Testis (tissue), 3 donors: ENCODE measurements around the gene RNF126. TPM values are rescaled to one million over a fixed set of nuclear protein-coding genes. Genes with fewer than 3 reads are reported as not detected.
"Not testable (repeated sequence)": the region's sequence is repeated elsewhere in the genome, so short reads cannot be mapped to it uniquely, and the experiment has no call there.

Experiments
- DNase-seq: peaks from one replicate; pipeline ENCODE4 v3.0.0-alpha.2; 2019
- H3K27ac ChIP-seq, 2 donors: fragments of 200-600 bp; sonication (generic); one replicate each; pipeline ENCODE4 v1.5.1; 2019
- H3K27me3 ChIP-seq: fragments of 200-600 bp; sonication (generic); one replicate; pipeline ENCODE4 v1.5.1; 2019
- H3K36me3 ChIP-seq: fragments of 200-600 bp; sonication (generic); one replicate; pipeline ENCODE4 v1.5.1; 2017; ENCODE audit warnings: low read depth; ENCODE audit errors: missing control alignments
- H3K4me1 ChIP-seq: fragments of 200-600 bp; sonication (generic); one replicate; pipeline ENCODE4 v1.5.1; 2019
- H3K4me3 ChIP-seq, 2 donors: fragments of 200-600 bp; sonication (generic); one replicate each; pipeline ENCODE4 v1.5.1; 2017 to 2019
- H3K9me3 ChIP-seq: fragments of 200-600 bp; sonication (generic); one replicate; pipeline ENCODE4 v1.5.1; 2017
- POLR2A ChIP-seq: fragments of 450-650 bp; IDR thresholded peaks from one replicate; pipeline ENCODE4 v1.6.1; 2017; ENCODE audit warnings: antibody characterized with exemption, mild to moderate bottlenecking, moderate library complexity
- WGBS, 2 donors: methylation state at CpG; one replicate each; pipeline ENCODE4 v1.1.5; 2018; 5-methylcytosine and 5-hydroxymethylcytosine counted together
- intact Hi-C: fragments of 100-400 bp; cut with DNase I; formaldehyde crosslinking; loops from one replicate; pipeline ENCODE4 v1.15.1; 2023; ENCODE audit warnings: low total_unique reads
- polyA plus RNA-seq: library from polyadenylated mRNA; stranded (reverse); fragments of 350-450 nt; fragmentation: Illumina TruSeq; extraction: RNeasy Lipid Tissue Mini Kit (QIAGEN cat#74804); gene quantifications from one replicate; pipeline ENCODE4 v1.2.3, GENCODE V29; 2014; ENCODE audit warnings: low read depth, low replicate concordance; ENCODE audit not compliant: insufficient read depth
- total RNA-seq, 2 donors: library from RNA; depleted of rRNA; stranded (reverse); fragments of >200 nt; gene quantifications; one replicate each; pipeline ENCODE4 v1.2.3, GENCODE V29; 2016
- TF ChIP-seq, protein P1 (sequence below), 3 experiments: fragments of 450-650 bp in 2 of 3; fragments of 200-600 bp in 1 of 3; sonication (generic) in 1 of 3; IDR thresholded peaks; one replicate each; pipeline ENCODE4 v1.5.1; 2016 to 2019; ENCODE audit warnings: antibody characterized with exemption in 3 of 3, mild to moderate bottlenecking in 2 of 3, moderate library complexity in 1 of 3

Gene RNF126
- total and polyA plus RNA-seq, 3 donors from 2014 or later = 107 to 158 (median 148) TPM

DNA sequence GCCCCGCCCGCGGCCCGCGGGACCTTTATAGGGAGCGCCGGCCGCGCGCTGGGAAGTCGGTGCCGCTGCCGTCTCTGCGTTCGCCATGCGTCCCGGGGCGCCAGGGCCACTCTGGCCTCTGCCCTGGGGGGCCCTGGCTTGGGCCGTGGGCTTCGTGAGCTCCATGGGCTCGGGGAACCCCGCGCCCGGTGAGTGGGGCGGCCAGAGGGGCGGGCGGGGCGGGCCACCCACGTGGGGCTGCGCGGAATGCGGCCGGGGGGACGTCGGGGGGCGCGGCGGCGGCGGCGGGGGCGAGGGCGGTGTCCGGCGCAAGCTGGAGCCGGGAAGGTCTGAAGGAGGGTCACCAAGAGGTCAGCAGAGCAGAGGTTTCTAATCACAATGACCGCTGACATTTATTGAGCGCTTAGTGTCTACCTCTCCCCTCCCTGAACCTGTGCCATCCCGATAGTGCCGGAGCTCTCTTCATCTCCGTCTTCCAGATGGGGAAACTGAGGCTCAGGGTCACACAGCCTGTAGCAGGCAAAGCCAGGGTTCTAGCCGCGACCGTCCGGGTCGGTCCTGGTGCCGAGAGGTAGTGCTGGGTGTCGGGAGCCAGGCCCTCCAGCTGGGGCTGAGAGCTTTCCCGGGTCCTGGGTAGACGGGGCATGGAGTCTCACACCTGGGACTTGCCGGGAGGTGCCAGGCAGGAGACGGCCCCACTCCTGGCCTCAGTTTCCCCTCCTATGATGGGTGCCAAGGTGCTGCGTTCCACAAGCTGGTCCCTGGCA lies 13.5 kb upstream of the RNF126 start, which contains the start of gene FSTL3:
TSS of gene FSTL3 (plus strand) at position 54 of the 767 bp plus-strand sequence. CDS start at position 86, 32 bp downstream.
- Histone ChIP-seq H3K27me3 (no peaks in the 10 kb centered on the region), H3K36me3 (no peaks in the 10 kb centered on the region), H3K9me3 (no peaks in the 10 kb centered on the region), H3K4me3 (peak within 1 kb of the TSS; percentile 51 to 52), H3K27ac (peak within 1 kb of the TSS; percentile 69 to 86), H3K4me1 (peaks cover 44% of the 10 kb centered on the region)
- intact Hi-C loops = no loop called here
- WGBS, 2 donors = 2 to 7% methylated on average over 11 to 37 of the region's 63 CpGs
- TF ChIP-seq POLR2A = no peak
- TF ChIP-seq, protein P1, sequence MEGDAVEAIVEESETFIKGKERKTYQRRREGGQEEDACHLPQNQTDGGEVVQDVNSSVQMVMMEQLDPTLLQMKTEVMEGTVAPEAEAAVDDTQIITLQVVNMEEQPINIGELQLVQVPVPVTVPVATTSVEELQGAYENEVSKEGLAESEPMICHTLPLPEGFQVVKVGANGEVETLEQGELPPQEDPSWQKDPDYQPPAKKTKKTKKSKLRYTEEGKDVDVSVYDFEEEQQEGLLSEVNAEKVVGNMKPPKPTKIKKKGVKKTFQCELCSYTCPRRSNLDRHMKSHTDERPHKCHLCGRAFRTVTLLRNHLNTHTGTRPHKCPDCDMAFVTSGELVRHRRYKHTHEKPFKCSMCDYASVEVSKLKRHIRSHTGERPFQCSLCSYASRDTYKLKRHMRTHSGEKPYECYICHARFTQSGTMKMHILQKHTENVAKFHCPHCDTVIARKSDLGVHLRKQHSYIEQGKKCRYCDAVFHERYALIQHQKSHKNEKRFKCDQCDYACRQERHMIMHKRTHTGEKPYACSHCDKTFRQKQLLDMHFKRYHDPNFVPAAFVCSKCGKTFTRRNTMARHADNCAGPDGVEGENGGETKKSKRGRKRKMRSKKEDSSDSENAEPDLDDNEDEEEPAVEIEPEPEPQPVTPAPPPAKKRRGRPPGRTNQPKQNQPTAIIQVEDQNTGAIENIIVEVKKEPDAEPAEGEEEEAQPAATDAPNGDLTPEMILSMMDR (IDR thresholded peaks at IDR 0.05) = no peak
- no peak for DNase-seq

- 4 to 13% methylated on average over 12 to 18 of the region's 31 CpGs for WGBS, 2 donors
- no peaks in the 10 kb centered on the region for H3K36me3 ChIP-seq
- intact Hi-C loops = no loop called here
- H3K9me3 ChIP-seq = no peaks in the 10 kb centered on the region
- peaks cover 44% of the 10 kb centered on the region for H3K4me1 ChIP-seq
- TF ChIP-seq, protein P1 (IDR thresholded peaks at IDR 0.05) = no peak
- no peak for TF ChIP-seq POLR2A
- DNase-seq = no peak
- H3K4me3 ChIP-seq = peak overlapping the region; percentile 51 to 52
- peak overlapping the region in 1 of 2 donors; percentile 86 for H3K27ac ChIP-seq
- no peaks in the 10 kb centered on the region for H3K27me3 ChIP-seq
Measured at GRCh38 chr19:676007-676338, 13.0 kb upstream of the RNF126 start.

DNA sequence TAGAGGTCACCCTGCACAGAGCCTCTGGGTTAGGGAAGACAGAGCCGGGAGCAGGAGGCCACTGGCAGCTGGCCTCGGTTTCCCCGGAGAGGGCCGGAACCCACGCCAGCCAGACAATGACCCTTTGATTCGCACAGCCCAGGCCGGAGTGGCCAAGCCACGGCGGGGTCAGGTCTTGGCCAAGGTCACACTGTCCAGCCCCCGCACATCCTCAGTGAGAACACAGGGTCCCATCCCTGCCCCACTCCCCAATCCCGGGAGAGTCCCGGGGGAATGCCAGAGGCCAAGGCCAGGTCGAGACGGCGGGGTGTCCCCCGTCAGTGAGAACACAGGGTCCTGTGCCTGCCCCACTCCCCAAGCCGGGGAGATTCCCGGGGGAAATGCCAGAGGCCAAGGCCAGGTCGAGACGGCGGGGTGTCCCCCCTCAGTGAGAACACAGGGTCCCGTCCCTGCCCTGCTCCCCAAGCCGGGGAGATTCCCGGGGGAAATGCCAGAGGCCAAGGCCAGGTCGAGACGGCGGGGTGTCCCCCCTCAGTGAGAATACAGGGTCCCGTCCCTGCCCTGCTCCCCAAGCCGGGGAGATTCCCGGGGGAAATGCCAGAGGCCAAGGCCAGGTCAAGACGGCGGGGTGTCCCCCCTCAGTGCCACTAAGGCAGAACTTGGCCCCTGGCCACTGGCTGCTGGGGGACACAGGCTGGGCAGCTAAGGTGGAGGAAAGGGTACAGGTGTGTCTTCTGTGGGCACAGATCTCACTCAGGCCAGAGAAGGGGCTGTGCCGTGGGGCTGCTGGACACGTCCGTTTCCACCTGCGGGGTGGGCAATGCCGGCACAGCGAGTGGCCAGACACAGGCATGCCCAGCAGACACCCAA lies 11.5 kb upstream of the RNF126 start:
- peak overlapping the region; percentile 44 to 86 for H3K27ac ChIP-seq
- no peak overlapping the region for H3K4me3 ChIP-seq
- TF ChIP-seq, protein P1 (IDR thresholded peaks at IDR 0.05) = no peak
- no peak for TF ChIP-seq POLR2A
- H3K4me1 ChIP-seq = peaks cover 43% of the 10 kb centered on the region
- H3K36me3 ChIP-seq = no peaks in the 10 kb centered on the region
- DNase-seq = peak; percentile 62
- intact Hi-C loops = no loop called here
- H3K27me3 ChIP-seq = no peaks in the 10 kb centered on the region
- no peaks in the 10 kb centered on the region for H3K9me3 ChIP-seq
- 27 to 45% methylated on average over 31 to 38 of the region's 38 CpGs for WGBS, 2 donors

DNA sequence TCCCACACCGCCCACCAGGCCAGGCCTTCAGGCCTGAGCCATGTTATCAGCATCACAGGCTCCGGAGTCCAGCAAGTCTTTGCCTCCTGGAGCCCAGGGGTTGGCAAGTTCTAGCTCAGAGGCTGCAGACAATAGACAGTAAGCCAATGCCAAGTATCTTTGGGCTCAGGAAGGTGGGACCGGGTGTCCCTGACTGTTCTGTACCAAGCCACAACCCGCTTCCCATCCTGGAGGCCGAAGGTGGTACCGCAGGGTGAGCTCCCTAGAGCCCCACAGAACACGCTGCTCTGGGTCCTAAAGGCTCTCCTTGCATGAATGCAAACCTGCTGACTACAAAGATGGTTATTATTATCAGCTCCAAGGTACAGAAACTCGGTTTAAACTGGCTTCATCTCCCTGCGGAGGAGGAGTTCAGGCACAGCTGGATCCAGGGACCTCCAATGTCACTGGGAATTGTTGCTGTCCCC lies 7.6 kb upstream of the RNF126 start:
- H3K36me3 ChIP-seq = no peaks in the 10 kb centered on the region
- TF ChIP-seq, protein P1 (IDR thresholded peaks at IDR 0.05) = no peak
- no peak for TF ChIP-seq POLR2A
- no peaks in the 10 kb centered on the region for H3K9me3 ChIP-seq
- H3K27me3 ChIP-seq = no peaks in the 10 kb centered on the region
- H3K27ac ChIP-seq = no peak overlapping the region
- H3K4me1 ChIP-seq = peaks cover 21% of the 10 kb centered on the region
- intact Hi-C loops = no loop called here
- no peak overlapping the region for H3K4me3 ChIP-seq
- DNase-seq = no peak
- WGBS, 2 donors = 67 to 89% methylated on average over 5 to 9 of the region's 9 CpGs

GRCh38 chr19:668675-669434 lies 5.8 kb upstream of the RNF126 start:
- H3K36me3 ChIP-seq, H3K4me3 ChIP-seq, DNase-seq, H3K27ac ChIP-seq, H3K9me3 ChIP-seq, H3K27me3 ChIP-seq, H3K4me1 ChIP-seq: not testable (repeated sequence)
- 67 to 75% methylated on average over 12 of the region's 12 CpGs for WGBS, 2 donors
- intact Hi-C loops = loop anchor here (5.0 kb wide), 1 partner anchor 63 kb away; no protein-coding TSS in a partner anchor

DNA sequence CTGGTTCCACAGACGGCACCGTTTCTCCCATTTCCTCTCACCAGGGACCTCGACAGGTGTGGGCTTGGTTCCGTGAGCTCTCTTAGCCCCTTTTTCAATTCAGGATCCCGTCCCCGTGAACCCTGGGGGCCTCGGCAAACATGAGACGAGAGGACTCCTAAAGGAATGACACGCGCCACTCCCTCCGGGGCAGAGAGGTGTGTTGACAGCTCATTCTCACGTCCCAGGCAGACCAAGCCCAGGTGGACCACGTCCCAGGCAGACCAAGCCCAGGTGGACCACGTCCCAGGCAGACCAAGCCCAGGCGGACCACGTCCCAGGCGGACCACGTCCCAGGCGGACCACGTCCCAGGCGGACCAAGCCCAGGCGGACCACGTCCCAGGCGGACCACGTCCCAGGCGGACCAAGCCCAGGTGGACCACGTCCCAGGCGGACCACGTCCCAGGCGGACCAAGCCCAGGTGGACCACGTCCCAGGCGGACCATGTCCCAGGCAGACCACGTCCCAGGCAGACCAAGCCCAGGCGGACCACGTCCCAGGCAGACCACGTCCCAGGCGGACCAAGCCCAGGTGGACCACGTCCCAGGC lies 4.1 kb upstream of the RNF126 start:
- not testable (repeated sequence) for DNase-seq

More for the DNA sequence above, 4.1 kb upstream of the RNF126 start:
- peaks cover 13% of the 10 kb centered on the region for H3K4me1 ChIP-seq
- H3K27ac ChIP-seq, H3K36me3 ChIP-seq, H3K4me3 ChIP-seq, H3K9me3 ChIP-seq, H3K27me3 ChIP-seq: not testable (repeated sequence)
- intact Hi-C loops = loop anchor here (5.0 kb wide), 1 partner anchor 65 kb away; no protein-coding TSS in a partner anchor
- 88 to 90% methylated on average over 16 to 35 of the region's 38 CpGs for WGBS, 2 donors
